A549 (cell line): ENCODE data around the gene ZNF213.

Experiments used
- CTCF ChIP-seq: fragments of >200 bp; sonication (Bioruptor Twin); formaldehyde crosslinking; IDR thresholded peaks from 3 replicates; pipeline ENCODE4 v1.5.1; 2016
- EHMT2 ChIP-seq: fragments of 200-600 bp; sonication (generic); IDR thresholded peaks from 2 replicates; pipeline ENCODE4 v1.6.1; 2016; ENCODE audit warnings: antibody characterized with exemption, low read depth, mild to moderate bottlenecking, moderate library complexity
- MAFK ChIP-seq: fragments of 450-650 bp; IDR thresholded peaks from 2 replicates; pipeline ENCODE4 v1.6.1; 2014; ENCODE audit not compliant: partially characterized antibody
- NFE2L2 ChIP-seq: fragments of 150-350 bp; conservative IDR thresholded peaks from 2 replicates; pipeline ENCODE4 v1.6.1; 2014; ENCODE audit warnings: low read length
- NR3C1 ChIP-seq: fragments of >200 bp; sonication (Bioruptor Twin); formaldehyde crosslinking; IDR thresholded peaks from 3 replicates; pipeline ENCODE4 v1.6.1; 2017
- POLR2A ChIP-seq: IDR thresholded peaks from 2 replicates; pipeline ENCODE4 v1.6.1; 2012; ENCODE audit warnings: mild to moderate bottlenecking, low read length
- TF ChIP-seq, protein P1 (sequence below): fragments of 250-450 bp; sonication (Bioruptor Pico); IDR thresholded peaks from 2 replicates; pipeline ENCODE4 v1.5.0; 2021; ENCODE audit warnings: mild to moderate bottlenecking, moderate library complexity, borderline replicate concordance

DNA sequence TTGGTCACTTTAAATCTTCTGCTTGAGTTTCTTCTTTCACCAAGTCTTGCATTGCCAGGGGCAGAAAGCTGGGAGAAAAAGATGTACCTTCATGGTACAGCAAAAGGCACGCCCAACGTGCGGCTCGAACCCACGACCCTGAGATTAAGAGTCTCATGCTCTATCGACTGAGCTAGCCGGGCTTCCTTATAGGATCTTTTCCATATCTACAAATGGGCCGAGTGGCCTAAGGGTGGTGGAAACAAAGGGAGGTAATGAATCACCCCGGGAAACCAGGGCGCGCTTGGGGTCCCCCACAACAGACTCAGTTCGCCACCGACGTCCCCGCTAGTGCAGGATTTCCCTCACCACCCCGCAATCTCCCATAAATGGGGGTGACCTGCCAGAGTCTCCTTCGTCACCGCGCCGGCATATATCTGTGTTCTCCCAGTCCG, 45.6 kb downstream of the ZNF213 start:
- TF ChIP-seq POLR2A, result no peak
- TF ChIP-seq, protein P1, sequence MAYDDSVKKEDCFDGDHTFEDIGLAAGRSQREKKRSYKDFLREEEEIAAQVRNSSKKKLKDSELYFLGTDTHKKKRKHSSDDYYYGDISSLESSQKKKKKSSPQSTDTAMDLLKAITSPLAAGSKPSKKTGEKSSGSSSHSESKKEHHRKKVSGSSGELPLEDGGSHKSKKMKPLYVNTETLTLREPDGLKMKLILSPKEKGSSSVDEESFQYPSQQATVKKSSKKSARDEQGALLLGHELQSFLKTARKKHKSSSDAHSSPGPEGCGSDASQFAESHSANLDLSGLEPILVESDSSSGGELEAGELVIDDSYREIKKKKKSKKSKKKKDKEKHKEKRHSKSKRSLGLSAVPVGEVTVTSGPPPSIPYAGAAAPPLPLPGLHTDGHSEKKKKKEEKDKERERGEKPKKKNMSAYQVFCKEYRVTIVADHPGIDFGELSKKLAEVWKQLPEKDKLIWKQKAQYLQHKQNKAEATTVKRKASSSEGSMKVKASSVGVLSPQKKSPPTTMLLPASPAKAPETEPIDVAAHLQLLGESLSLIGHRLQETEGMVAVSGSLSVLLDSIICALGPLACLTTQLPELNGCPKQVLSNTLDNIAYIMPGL (CRISPR knock-in tag), result no peak
- no peak for TF ChIP-seq CTCF
- no peak for TF ChIP-seq EHMT2
- TF ChIP-seq MAFK, result no peak
- TF ChIP-seq NR3C1, result no peak
- no peak for TF ChIP-seq NFE2L2
